GM18951 (cell line): ENCODE measurements around the gene ZNF396.

Source experiments
- POLR2A ChIP-seq: IDR thresholded peaks from 4 replicates; pipeline ENCODE4 v1.6.1; 2011; ENCODE audit warnings: mild to moderate bottlenecking; ENCODE audit not compliant: insufficient read length, insufficient read depth; ENCODE audit errors: extremely low read depth
- in situ Hi-C: fragments of 300-500 bp; cut with MboI; formaldehyde crosslinking; loops from one replicate; pipeline ENCODE4 v1.12.0; 2022; ENCODE audit warnings: low sequenced_read_pairs, mixed read lengths, inconsistent platforms; ENCODE audit not compliant: unreplicated experiment

The ZNF396 gene

GRCh38 chr18:35406666-35407065, 29.5 kb upstream of the ZNF396 start:
- TF ChIP-seq POLR2A = no peak
- in situ Hi-C loops = no loop called here

GRCh38 chr18:35397976-35398375, 20.8 kb upstream of the ZNF396 start:
- in situ Hi-C loops = loop anchor here (25.0 kb wide), 2 partner anchors 539 to 864 kb away; no protein-coding TSS in a partner anchor
- no peak for TF ChIP-seq POLR2A

GRCh38 chr18:35393716-35394115, 16.6 kb upstream of the ZNF396 start:
- in situ Hi-C loops = loop anchor here (25.0 kb wide), 2 partner anchors 544 to 869 kb away; no protein-coding TSS in a partner anchor
- TF ChIP-seq POLR2A = no peak

GRCh38 chr18:35392375-35392774, 15.2 kb upstream of the ZNF396 start:
- in situ Hi-C loops = loop anchor here (25.0 kb wide), 2 partner anchors 545 to 870 kb away; no protein-coding TSS in a partner anchor
- TF ChIP-seq POLR2A = no peak

GRCh38 chr18:35390951-35391700, 14.0 kb upstream of the ZNF396 start:
- no peak for TF ChIP-seq POLR2A
- in situ Hi-C loops = loop anchor here (25.0 kb wide), 2 partner anchors 546 to 871 kb away; no protein-coding TSS in a partner anchor

GRCh38 chr18:35389095-35389618, 12.0 kb upstream of the ZNF396 start:
- in situ Hi-C loops = loop anchor here (25.0 kb wide), 2 partner anchors 548 to 873 kb away; no protein-coding TSS in a partner anchor
- no peak for TF ChIP-seq POLR2A

- in situ Hi-C loops = loop anchor here (25.0 kb wide), 2 partner anchors 550 to 875 kb away; no protein-coding TSS in a partner anchor
- no peak for TF ChIP-seq POLR2A
Measured at GRCh38 chr18:35387152-35387571, 10.0 kb upstream of the ZNF396 start.

- TF ChIP-seq POLR2A = no peak
Measured at GRCh38 chr18:35386600-35387100, 9.5 kb upstream of the ZNF396 start.

GRCh38 chr18:35383136-35383535, 6.0 kb upstream of the ZNF396 start:
- in situ Hi-C loops = loop anchor here (25.0 kb wide), 2 partner anchors 554 to 879 kb away; no protein-coding TSS in a partner anchor

More at GRCh38 chr18:35386600-35387100, 9.5 kb upstream of the ZNF396 start:
- in situ Hi-C loops = loop anchor here (25.0 kb wide), 2 partner anchors 551 to 876 kb away; no protein-coding TSS in a partner anchor

GRCh38 chr18:35379421-35379820, 2.3 kb upstream of the ZNF396 start:
- in situ Hi-C loops = loop anchor here (25.0 kb wide), 2 partner anchors 558 to 883 kb away; no protein-coding TSS in a partner anchor
- TF ChIP-seq POLR2A = no peak

More at GRCh38 chr18:35383136-35383535, 6.0 kb upstream of the ZNF396 start:
- TF ChIP-seq POLR2A = no peak

- in situ Hi-C loops = loop anchor here (25.0 kb wide), 2 partner anchors 559 to 884 kb away; no protein-coding TSS in a partner anchor
Measured at GRCh38 chr18:35378574-35378896, 1.4 kb upstream of the ZNF396 start.

GRCh38 chr18:35377875-35378573, 887 bp upstream of the ZNF396 start:
- in situ Hi-C loops = loop anchor here (25.0 kb wide), 2 partner anchors 559 to 884 kb away; no protein-coding TSS in a partner anchor
- no peak for TF ChIP-seq POLR2A

More at GRCh38 chr18:35378574-35378896, 1.4 kb upstream of the ZNF396 start:
- no peak for TF ChIP-seq POLR2A

- in situ Hi-C loops = loop anchor here (25.0 kb wide), 2 partner anchors 561 to 886 kb away; no protein-coding TSS in a partner anchor
- no peak for TF ChIP-seq POLR2A
Measured at GRCh38 chr18:35376393-35376741, 770 bp downstream of the ZNF396 start.
